Measurements from ENCODE around the gene FNDC3B. TPM values are rescaled to one million over a fixed set of nuclear protein-coding genes. Genes with fewer than 3 reads are reported as not detected.

The FNDC3B gene
- total RNA-seq, 1 donor from 2014 or later = 29.0 TPM

GRCh38 chr3:172143739-172144497 lies 104.5 kb downstream of the FNDC3B start:
- Mint-ChIP-seq H3K4me1 (ENCODE audit: low read depth) (peaks cover 65% of the 10 kb centered on the region), H3K27me3 (ENCODE audit: insufficient read depth) (no peaks in the 10 kb centered on the region), H3K9me3 (no peaks in the 10 kb centered on the region), H3K27ac (no peak overlapping the region), H3K36me3 (ENCODE audit: low read depth) (peaks cover 10% of the 10 kb centered on the region), H3K4me3 (no peak overlapping the region)
- intact Hi-C loops (cut with micrococcal nuclease) = loop anchor here (2.0 kb wide), 1 partner anchor 15 kb away; no protein-coding TSS in a partner anchor
- DNase-seq (ENCODE audit: low spot score) = no peak

GRCh38 chr3:172144601-172145000 lies 105.2 kb downstream of the FNDC3B start:
- Mint-ChIP-seq H3K36me3 (ENCODE audit: low read depth) (peaks cover 8% of the 10 kb centered on the region), H3K27ac (no peak overlapping the region), H3K27me3 (ENCODE audit: insufficient read depth) (no peaks in the 10 kb centered on the region), H3K9me3 (no peaks in the 10 kb centered on the region), H3K4me3 (no peak overlapping the region), H3K4me1 (ENCODE audit: low read depth) (peaks cover 58% of the 10 kb centered on the region)
- intact Hi-C loops (cut with micrococcal nuclease) = loop anchor here (2.0 kb wide), 1 partner anchor 16 kb away; no protein-coding TSS in a partner anchor
- DNase-seq (ENCODE audit: low spot score) = no peak

GRCh38 chr3:172145031-172145686 lies 105.8 kb downstream of the FNDC3B start:
- intact Hi-C loops (cut with micrococcal nuclease) = loop anchor here (2.0 kb wide), 1 partner anchor 16 kb away; no protein-coding TSS in a partner anchor
- Mint-ChIP-seq H3K27ac (no peak overlapping the region), H3K4me3 (no peak overlapping the region), H3K36me3 (ENCODE audit: low read depth) (peaks cover 8% of the 10 kb centered on the region), H3K4me1 (ENCODE audit: low read depth) (peaks cover 53% of the 10 kb centered on the region), H3K27me3 (ENCODE audit: insufficient read depth) (no peaks in the 10 kb centered on the region), H3K9me3 (no peaks in the 10 kb centered on the region)
- no peak for DNase-seq (ENCODE audit: low spot score)

GRCh38 chr3:172146349-172146748 lies 107.0 kb downstream of the FNDC3B start:
- intact Hi-C loops (cut with micrococcal nuclease) = no loop called here

GRCh38 chr3:172147113-172147818 lies 107.9 kb downstream of the FNDC3B start:
- DNase-seq (ENCODE audit: low spot score) = no peak
- H3K9me3 Mint-ChIP-seq = no peaks in the 10 kb centered on the region
- no peak overlapping the region for H3K4me3 Mint-ChIP-seq
- peaks cover 8% of the 10 kb centered on the region for H3K36me3 Mint-ChIP-seq (ENCODE audit: low read depth)
- no peak overlapping the region for H3K27ac Mint-ChIP-seq
- H3K4me1 Mint-ChIP-seq (ENCODE audit: low read depth) = peaks cover 38% of the 10 kb centered on the region
- no peaks in the 10 kb centered on the region for H3K27me3 Mint-ChIP-seq (ENCODE audit: insufficient read depth)
- intact Hi-C loops (cut with micrococcal nuclease) = no loop called here

More at GRCh38 chr3:172146349-172146748, 107.0 kb downstream of the FNDC3B start:
- peaks cover 42% of the 10 kb centered on the region for H3K4me1 Mint-ChIP-seq (ENCODE audit: low read depth)
- H3K36me3 Mint-ChIP-seq (ENCODE audit: low read depth) = peaks cover 8% of the 10 kb centered on the region
- no peaks in the 10 kb centered on the region for H3K27me3 Mint-ChIP-seq (ENCODE audit: insufficient read depth)
- H3K9me3 Mint-ChIP-seq = no peaks in the 10 kb centered on the region
- DNase-seq (ENCODE audit: low spot score) = no peak
- H3K4me3 Mint-ChIP-seq = no peak overlapping the region
- H3K27ac Mint-ChIP-seq = no peak overlapping the region

- Mint-ChIP-seq H3K27me3 (ENCODE audit: insufficient read depth) (no peaks in the 10 kb centered on the region), H3K4me3 (no peak overlapping the region), H3K27ac (no peak overlapping the region), H3K36me3 (ENCODE audit: low read depth) (peaks cover 8% of the 10 kb centered on the region), H3K4me1 (ENCODE audit: low read depth) (peaks cover 45% of the 10 kb centered on the region), H3K9me3 (no peaks in the 10 kb centered on the region)
- intact Hi-C loops (cut with micrococcal nuclease) = no loop called here
- DNase-seq (ENCODE audit: low spot score) = no peak
These were observed 108.9 kb downstream of the FNDC3B start for GRCh38 chr3:172148241-172148640.

- Mint-ChIP-seq H3K4me1 (ENCODE audit: low read depth) (peaks cover 51% of the 10 kb centered on the region), H3K27ac (no peak overlapping the region), H3K36me3 (ENCODE audit: low read depth) (peaks cover 8% of the 10 kb centered on the region), H3K9me3 (no peaks in the 10 kb centered on the region), H3K27me3 (ENCODE audit: insufficient read depth) (no peaks in the 10 kb centered on the region), H3K4me3 (no peak overlapping the region)
- intact Hi-C loops (cut with micrococcal nuclease) = no loop called here
- no peak for DNase-seq (ENCODE audit: low spot score)
These were observed 109.6 kb downstream of the FNDC3B start for GRCh38 chr3:172148702-172149565.

GRCh38 chr3:172150268-172150667 lies 110.9 kb downstream of the FNDC3B start:
- peaks cover 54% of the 10 kb centered on the region for H3K4me1 Mint-ChIP-seq (ENCODE audit: low read depth)
- H3K4me3 Mint-ChIP-seq = no peak overlapping the region
- H3K36me3 Mint-ChIP-seq (ENCODE audit: low read depth) = peaks cover 3% of the 10 kb centered on the region
- DNase-seq (ENCODE audit: low spot score) = no peak
- intact Hi-C loops (cut with micrococcal nuclease) = no loop called here
- no peaks in the 10 kb centered on the region for H3K9me3 Mint-ChIP-seq
- no peaks in the 10 kb centered on the region for H3K27me3 Mint-ChIP-seq (ENCODE audit: insufficient read depth)
- no peak overlapping the region for H3K27ac Mint-ChIP-seq

- H3K9me3 Mint-ChIP-seq = no peaks in the 10 kb centered on the region
These were observed 111.7 kb downstream of the FNDC3B start for GRCh38 chr3:172150913-172151650.

GRCh38 chr3:172151651-172152649 lies 112.6 kb downstream of the FNDC3B start:
- peak overlapping the region; percentile 42 for H3K27ac Mint-ChIP-seq
- no peak for DNase-seq (ENCODE audit: low spot score)
- H3K27me3 Mint-ChIP-seq (ENCODE audit: insufficient read depth) = no peaks in the 10 kb centered on the region
- intact Hi-C loops (cut with micrococcal nuclease) = loop anchor here (2.0 kb wide), 1 partner anchor 15 kb away; no protein-coding TSS in a partner anchor
- no peak overlapping the region for H3K4me3 Mint-ChIP-seq
- peaks cover 42% of the 10 kb centered on the region for H3K4me1 Mint-ChIP-seq (ENCODE audit: low read depth)
- H3K36me3 Mint-ChIP-seq (ENCODE audit: low read depth) = peaks cover 5% of the 10 kb centered on the region
- no peaks in the 10 kb centered on the region for H3K9me3 Mint-ChIP-seq

More at GRCh38 chr3:172150913-172151650, 111.7 kb downstream of the FNDC3B start:
- Mint-ChIP-seq H3K36me3 (ENCODE audit: low read depth) (no peaks in the 10 kb centered on the region), H3K4me1 (ENCODE audit: low read depth) (peaks cover 51% of the 10 kb centered on the region), H3K27me3 (ENCODE audit: insufficient read depth) (no peaks in the 10 kb centered on the region), H3K4me3 (no peak overlapping the region), H3K27ac (no peak overlapping the region)
- DNase-seq (ENCODE audit: low spot score) = no peak
- intact Hi-C loops (cut with micrococcal nuclease) = no loop called here

GRCh38 chr3:172152874-172153273 lies 113.5 kb downstream of the FNDC3B start:
- Mint-ChIP-seq H3K27me3 (ENCODE audit: insufficient read depth) (no peaks in the 10 kb centered on the region), H3K4me1 (ENCODE audit: low read depth) (peaks cover 37% of the 10 kb centered on the region), H3K36me3 (ENCODE audit: low read depth) (peaks cover 5% of the 10 kb centered on the region), H3K4me3 (peak overlapping the region; percentile 3), H3K27ac (peak overlapping the region; percentile 5), H3K9me3 (no peaks in the 10 kb centered on the region)
- intact Hi-C loops (cut with micrococcal nuclease) = loop anchor here (2.0 kb wide), 1 partner anchor 16 kb away; no protein-coding TSS in a partner anchor
- no peak for DNase-seq (ENCODE audit: low spot score)

Data from activated T-helper 1 cell treated with anti-CD3 and anti-CD28 coated beads, Interleukin-12 subunit alpha, Interleukin-12 subunit beta, Interleukin-2, Interleukin-4 antibody, amounts not matched to agents 30 ng/mL and 10 ng/mL and 1 ng/mL, durations not matched to agents 14 hours and 24 hours and 36 hours (primary cell).